NCI-H2171 treated with DMSO at 0.1 percent for 48 hours (cell line): ENCODE results near the gene ITGA1.
"Not testable (repeated sequence)": the region's sequence is repeated elsewhere in the genome, so short reads cannot be mapped to it uniquely, and the experiment has no call there.

ENCODE experiments used
- DNase-seq: peaks from one replicate; lab custom pipeline; 2025; lab: John Stamatoyannopoulos, UW

The ITGA1 gene

DNA sequence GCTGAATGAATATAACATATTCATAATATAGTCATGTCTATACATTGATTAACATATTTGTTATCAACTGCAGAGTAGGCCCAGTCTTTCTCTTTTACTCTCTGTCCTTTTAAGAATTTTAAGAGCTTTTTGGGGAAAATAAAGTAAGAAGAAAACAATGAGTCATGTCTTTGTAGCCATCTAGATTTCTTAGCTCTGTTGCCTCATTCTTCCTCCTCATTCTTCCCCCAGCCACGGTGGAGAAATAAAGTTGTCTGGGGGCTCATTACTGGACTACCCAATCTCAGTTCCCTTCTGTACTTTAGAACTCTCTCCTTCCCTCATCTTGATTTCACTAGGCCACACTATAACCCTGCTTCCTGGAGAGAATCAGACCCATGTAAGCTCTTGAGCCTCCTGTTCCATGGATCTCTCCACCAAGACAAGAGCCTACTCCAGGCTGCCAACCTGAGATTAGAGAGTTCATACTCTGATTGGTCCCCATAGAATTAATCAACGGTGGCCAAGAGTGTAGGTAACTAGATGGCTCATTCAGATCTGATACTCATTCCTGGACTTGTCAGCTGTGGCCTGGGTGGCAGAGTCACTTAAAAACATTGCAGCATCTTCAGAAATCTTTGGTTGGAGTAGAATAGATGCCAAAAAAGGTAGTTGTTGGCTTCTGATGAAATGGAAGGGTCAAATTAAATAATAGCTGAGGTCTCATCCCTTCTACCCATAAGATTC, 44.2 kb downstream of the ITGA1 start:
- no peak for DNase-seq

DNA sequence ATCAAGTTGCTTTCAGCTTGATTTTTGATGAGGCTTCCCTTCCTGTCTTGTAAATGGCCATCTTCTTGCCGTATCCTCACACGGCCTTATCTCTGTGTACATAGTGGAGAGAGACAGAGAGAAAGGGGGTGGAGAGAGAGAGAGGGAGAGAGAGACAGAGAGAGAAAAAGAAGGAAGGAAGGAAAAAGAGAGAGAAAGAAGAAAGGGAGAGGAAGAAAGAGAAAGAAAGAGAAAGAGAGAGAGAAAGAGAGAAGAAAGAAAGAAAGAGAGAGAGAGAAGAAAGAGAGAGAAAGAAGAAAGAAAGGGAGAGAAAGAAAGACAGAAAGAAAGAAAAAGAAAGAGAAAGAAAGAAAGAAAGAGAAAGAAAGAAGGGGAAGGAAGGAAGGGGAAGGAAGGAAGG, 46.6 kb downstream of the ITGA1 start:
- no peak for DNase-seq

DNA sequence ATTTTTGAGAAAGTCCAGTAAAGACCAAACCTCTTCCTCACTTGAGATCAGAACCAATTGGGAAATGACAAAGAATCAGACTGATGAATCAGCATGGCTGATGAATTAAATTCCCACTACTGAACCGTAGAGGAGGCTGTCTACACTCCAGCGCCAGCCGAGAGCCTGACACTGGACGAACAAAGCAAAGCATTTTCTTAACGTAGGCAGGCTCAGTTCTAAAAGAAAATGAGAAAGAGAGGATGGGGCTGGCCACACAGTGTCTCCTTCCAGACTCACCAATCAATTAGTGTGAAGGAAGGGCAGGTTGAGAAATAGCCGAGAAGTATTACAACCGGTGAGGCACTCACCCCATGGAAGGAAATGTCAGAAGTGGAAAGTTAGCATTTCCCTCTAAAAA, 49.4 kb downstream of the ITGA1 start:
- no peak for DNase-seq

DNA sequence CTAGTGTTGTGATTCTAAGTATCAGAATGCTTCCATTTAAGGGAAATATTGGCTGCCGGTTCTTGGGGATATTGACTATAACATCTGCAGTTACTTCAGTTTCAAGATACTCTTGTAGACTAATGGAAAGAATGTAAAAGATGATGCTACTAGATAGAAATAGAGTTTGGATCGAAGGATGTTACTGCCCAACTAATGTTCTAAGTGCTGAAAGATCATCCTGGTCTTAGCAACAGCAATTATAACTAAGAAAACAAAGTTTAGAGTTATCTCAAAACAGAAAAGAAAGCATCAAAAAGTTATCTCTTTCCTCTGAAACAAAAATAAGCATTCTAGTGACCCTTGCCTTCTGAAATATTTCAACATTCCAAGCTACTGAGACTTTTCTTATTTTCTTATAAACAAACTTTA, 49.9 kb downstream of the ITGA1 start:
- DNase-seq: no peak

GRCh38 chr5:52838326-52839015, 50.8 kb downstream of the ITGA1 start:
- no peak for DNase-seq

GRCh38 chr5:52839285-52839684, 51.6 kb downstream of the ITGA1 start:
- DNase-seq: no peak

- no peak for DNase-seq
Observed at GRCh38 chr5:52840277-52841050, 52.7 kb downstream of the ITGA1 start.

DNA sequence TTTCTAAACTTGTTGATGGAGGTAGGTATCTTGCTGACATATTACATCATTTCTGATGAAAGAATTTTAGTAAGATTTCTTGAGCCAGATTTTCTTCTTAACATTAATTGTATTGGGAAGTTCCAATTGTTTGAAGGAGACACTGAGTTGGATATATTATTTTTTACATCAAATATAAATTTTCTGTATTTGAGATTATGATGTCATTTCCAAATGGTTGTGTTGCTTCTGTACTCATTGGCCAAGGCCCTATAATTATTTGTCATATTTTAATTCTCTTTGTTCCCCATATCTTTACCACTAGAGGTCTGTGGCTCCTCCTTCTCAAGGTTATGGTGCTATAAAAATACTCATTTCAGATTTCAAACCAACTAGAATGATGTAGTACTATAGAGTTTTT, 53.4 kb downstream of the ITGA1 start:
- DNase-seq: no peak

- DNase-seq: no peak
Observed at GRCh38 chr5:52842111-52842510, 54.4 kb downstream of the ITGA1 start.

GRCh38 chr5:52844885-52845284, 57.2 kb downstream of the ITGA1 start:
- DNase-seq: no peak

GRCh38 chr5:52846182-52846842, 58.6 kb downstream of the ITGA1 start:
- DNase-seq: no peak

GRCh38 chr5:52848688-52849087, 61.0 kb downstream of the ITGA1 start:
- DNase-seq: not testable (repeated sequence)

DNA sequence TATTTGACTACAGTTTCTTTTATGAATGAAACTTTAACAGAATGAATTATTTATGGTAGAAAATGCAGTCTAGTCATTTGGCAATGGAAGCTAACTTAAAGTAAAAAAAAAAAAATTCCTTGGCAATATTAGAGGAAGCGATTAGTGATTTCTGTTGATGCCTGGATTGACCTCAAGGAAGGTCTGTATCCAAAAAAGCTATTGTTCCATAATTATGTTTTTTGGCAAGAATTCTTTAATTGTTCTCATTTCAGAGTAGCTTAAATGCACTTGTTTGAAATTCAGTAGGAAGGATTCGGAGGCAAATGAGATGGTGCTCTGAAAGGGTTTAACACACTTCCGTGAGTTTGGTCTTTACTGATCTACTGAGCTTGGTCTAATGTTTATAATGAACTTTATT, 61.8 kb downstream of the ITGA1 start:
- no peak for DNase-seq

DNA sequence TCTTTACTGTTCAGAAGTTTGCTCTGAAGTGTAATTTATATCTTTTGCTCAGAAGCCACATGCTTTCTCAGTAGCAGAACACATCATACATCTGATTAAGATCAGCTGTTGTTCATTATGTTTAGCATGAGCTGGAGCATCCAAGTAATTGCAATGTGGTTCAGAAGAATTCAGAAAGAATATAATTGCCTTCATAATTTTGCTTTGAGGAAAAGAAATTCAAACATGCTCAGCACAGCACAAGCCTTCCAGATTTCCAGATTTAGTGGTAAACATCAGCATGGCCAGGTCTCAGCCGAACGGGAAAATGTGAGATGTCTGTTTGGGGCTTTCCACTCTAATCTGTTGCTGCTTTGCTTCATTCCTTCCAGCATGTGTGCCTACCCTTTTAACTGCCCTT, 65.9 kb downstream of the ITGA1 start:
- DNase-seq: no peak

- DNase-seq: no peak
Observed at GRCh38 chr5:52854301-52854700, 66.6 kb downstream of the ITGA1 start.

GRCh38 chr5:52854949-52855348, 67.2 kb downstream of the ITGA1 start:
- no peak for DNase-seq

GRCh38 chr5:52856564-52856963, 68.8 kb downstream of the ITGA1 start:
- no peak for DNase-seq

DNA sequence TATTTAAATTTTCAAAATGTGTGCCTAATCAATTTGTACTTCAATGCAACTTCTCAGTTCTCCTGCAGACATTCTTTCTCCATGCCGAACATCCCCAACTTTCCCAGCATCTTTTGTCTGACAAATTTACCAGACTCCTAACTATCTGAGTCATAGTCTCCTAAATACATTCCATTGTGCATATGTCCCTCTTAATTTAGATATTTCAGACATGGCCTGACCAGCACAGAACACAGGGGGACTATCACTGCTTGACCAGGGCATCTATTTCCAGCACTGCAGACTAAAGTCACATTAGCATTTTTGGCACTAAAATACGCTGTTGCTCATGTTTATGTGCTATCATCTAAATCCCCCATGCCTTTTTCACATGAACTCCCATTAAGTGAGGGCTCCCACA, 71.9 kb downstream of the ITGA1 start:
- no peak for DNase-seq

GRCh38 chr5:52861368-52861767, 73.7 kb downstream of the ITGA1 start:
- no peak for DNase-seq

GRCh38 chr5:52863715-52864290, 76.1 kb downstream of the ITGA1 start:
- DNase-seq: no peak

GRCh38 chr5:52864371-52864770, 76.7 kb downstream of the ITGA1 start:
- DNase-seq: no peak

DNA sequence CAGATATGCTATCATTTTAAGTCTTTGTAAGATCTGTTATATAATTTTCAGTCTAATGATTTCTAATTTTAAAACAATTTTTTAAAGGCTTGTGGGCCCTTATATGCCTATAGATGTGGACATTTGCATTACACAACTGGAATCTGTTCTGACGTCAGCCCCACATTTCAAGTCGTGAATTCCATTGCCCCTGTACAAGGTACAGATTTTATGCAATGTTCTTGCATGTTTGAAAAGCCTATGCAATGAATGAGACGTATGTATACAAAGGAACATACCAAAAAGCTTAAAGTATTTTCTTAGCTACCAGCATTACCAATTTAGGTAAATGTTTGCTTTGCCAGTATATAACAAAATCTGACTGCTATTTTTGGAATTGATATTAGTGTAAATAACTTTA, 77.2 kb downstream of the ITGA1 start:
- no peak for DNase-seq
